Activated CD8-positive, alpha-beta memory T cell treated with anti-CD3 and anti-CD28 coated beads, Interleukin-2, amount 10 ng/mL, durations not matched to agents 7 days and 5 days (primary cell): ENCODE results near the gene ACSM3. TPM values are rescaled to one million over a fixed set of nuclear protein-coding genes. Genes with fewer than 3 reads are reported as not detected.

Experiments used
- ATAC-seq: fragments of 150-1000 bp; cut with Tn5 transposase; one replicate; pipeline ENCODE4 v1.10.0; 2021; ENCODE audit warnings: moderate library complexity
- CTCF ChIA-PET: fragments of 350-600 bp; sonication (Branson Sonifier 250); formaldehyde crosslinking; loops from one replicate; lab custom pipeline; 2021; ENCODE audit warnings: antibody characterized with exemption; lab: Charles Lee
- DNase-seq: peaks from one replicate; pipeline ENCODE4 v3.0.0-alpha.2; 2020
- H3K27ac Mint-ChIP-seq: one replicate; pipeline ENCODE4 v1.8.0; 2021; ENCODE audit warnings: mild to moderate bottlenecking, mixed read lengths
- H3K27me3 Mint-ChIP-seq: one replicate; pipeline ENCODE4 v1.8.0; 2021; ENCODE audit warnings: mixed read lengths
- H3K36me3 Mint-ChIP-seq: one replicate; pipeline ENCODE4 v1.8.0; 2021; ENCODE audit warnings: mild to moderate bottlenecking, mixed read lengths
- H3K4me1 Mint-ChIP-seq: one replicate; pipeline ENCODE4 v1.8.0; 2021; ENCODE audit warnings: mixed read lengths
- H3K4me3 Mint-ChIP-seq: one replicate; pipeline ENCODE4 v1.8.0; 2021; ENCODE audit warnings: mild to moderate bottlenecking, moderate library complexity, mixed read lengths
- H3K9me3 Mint-ChIP-seq: one replicate; pipeline ENCODE4 v1.8.0; 2022; ENCODE audit warnings: low read depth, mixed read lengths
- total RNA-seq, 2 experiments: library from RNA; stranded (reverse); gene quantifications; one replicate each; pipeline ENCODE4 v1.2.3, GENCODE V29; 2021

The ACSM3 gene
- total RNA-seq, 2 experiments from 2014 or later, result 9.4 to 10.1 TPM

DNA sequence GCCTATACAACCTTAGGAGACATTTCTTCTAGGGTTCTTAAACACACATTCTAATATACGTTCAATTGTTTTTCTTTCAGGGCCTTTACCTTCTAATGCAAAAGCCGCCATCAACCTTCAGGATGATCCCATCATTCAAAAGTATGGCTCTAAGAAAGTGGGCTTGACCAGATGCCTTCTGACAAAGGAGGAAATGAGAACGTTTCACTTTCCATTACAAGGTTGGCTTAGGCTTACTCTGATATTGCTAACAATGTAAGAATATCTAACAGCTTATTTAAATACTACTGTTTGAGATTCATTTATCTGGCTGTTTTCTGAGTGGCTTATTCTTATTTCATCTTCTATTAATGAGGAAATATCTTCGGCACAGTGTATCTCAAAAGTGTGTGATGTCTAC lies 57.9 kb downstream of the ACSM3 start:
- CTCF ChIA-PET, result no interaction called here
- no peak overlapping the region for H3K4me3 Mint-ChIP-seq

GRCh38 chr16:20822521-20823325 lies 58.9 kb downstream of the ACSM3 start:
- Mint-ChIP-seq H3K4me1 (peaks cover 18% of the 10 kb centered on the region), H3K4me3 (no peak overlapping the region), H3K36me3 (peaks cover 60% of the 10 kb centered on the region), H3K27me3 (no peaks in the 10 kb centered on the region), H3K9me3 (no peaks in the 10 kb centered on the region), H3K27ac (peak overlapping the region; percentile 64)
- ATAC-seq (peak; percentile 33), DNase-seq (no peak)
- CTCF ChIA-PET, result no interaction called here

More for the DNA sequence above, 57.9 kb downstream of the ACSM3 start:
- Mint-ChIP-seq H3K36me3 (peaks cover 63% of the 10 kb centered on the region), H3K4me1 (peaks cover 18% of the 10 kb centered on the region), H3K27me3 (no peaks in the 10 kb centered on the region), H3K9me3 (no peaks in the 10 kb centered on the region), H3K27ac (no peak overlapping the region)
- no peak for DNase-seq
- ATAC-seq, result no peak

DNA sequence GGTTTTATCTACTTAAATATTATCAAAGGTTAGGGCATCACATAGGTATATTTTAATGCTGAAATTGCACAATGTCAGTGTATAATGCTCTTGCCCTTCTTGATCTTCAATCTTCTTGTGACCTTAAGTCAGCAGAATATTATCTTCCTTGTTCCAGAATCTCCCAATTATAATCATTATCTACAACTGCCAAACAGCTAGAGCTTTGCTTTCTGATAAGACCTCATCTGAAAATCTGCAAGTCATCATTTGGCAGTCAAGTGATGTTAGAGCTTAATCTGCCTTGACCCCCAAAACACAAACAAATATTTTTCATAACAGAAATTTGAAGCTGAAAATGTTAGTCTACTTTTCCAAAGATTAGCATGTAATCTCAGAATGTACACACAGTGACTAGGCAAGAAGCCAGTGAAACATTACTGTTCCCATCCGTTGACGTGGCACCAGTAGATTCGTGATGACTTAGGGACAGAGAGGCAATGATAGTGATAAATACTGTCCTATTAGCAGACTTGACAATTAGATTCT lies 62.3 kb downstream of the ACSM3 start:
- H3K27ac Mint-ChIP-seq, result no peak overlapping the region
- peaks cover 43% of the 10 kb centered on the region for H3K36me3 Mint-ChIP-seq
- H3K27me3 Mint-ChIP-seq, result no peaks in the 10 kb centered on the region
- CTCF ChIA-PET, result interaction anchor here (1.0 to 1.6 kb wide), 3 partner anchors 19 to 26 kb away, joined by 3 to 6 read pairs (median 3); partner anchors contain the start of genes ERI2 and REXO5
- no peak for ATAC-seq
- no peak overlapping the region for H3K4me3 Mint-ChIP-seq
- peaks cover 15% of the 10 kb centered on the region for H3K4me1 Mint-ChIP-seq
- DNase-seq, result no peak
- no peaks in the 10 kb centered on the region for H3K9me3 Mint-ChIP-seq

DNA sequence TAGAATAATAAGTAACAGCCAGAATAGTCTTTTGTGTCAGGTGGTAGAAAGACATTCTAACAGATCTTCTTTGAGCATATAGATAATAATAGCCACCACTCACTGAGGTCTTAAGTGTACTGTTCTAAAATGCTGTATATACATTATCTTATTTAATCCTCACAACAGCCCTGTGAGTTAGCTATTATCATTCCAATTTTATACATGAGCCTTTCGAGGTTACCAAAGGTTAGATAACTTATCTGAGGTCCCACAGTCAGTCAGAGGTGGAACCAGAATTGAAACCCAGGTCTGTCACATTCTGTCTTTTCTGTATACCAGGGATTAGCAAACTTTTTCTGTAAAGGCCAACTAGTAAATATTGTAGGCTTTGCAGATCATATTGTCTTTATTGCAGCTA lies 65.7 kb downstream of the ACSM3 start:
- CTCF ChIA-PET, result interaction anchor here (0.6 to 2.0 kb wide), 3 partner anchors 10 to 302 kb away, joined by 4 to 5 read pairs (median 5); no protein-coding TSS in a partner anchor

DNA sequence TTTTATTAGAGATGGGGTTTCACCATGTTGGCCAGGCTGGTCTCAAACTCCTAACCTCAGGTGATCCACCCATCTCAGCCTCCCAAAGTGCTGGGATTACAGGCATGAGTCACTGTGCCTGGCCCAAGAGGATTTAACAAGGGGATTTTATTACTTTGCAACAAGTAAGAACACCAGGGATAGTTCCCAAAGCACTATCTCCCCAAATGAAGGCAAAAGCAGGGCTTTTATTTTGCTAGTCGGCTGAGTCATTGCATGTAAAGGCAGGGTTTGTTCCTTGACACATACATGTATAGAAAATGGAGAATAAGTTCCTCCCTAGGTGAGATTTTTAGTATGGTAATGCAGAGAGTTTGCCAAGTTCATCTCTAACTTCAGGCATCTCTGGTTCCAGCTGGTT lies 66.6 kb downstream of the ACSM3 start:
- no peaks in the 10 kb centered on the region for H3K4me1 Mint-ChIP-seq
- no peak for ATAC-seq
- H3K9me3 Mint-ChIP-seq, result no peaks in the 10 kb centered on the region
- H3K27ac Mint-ChIP-seq, result no peak overlapping the region
- CTCF ChIA-PET, result interaction anchor here (0.5 to 2.0 kb wide), 3 partner anchors 11 to 58 kb away, joined by 3 to 5 read pairs (median 4); no protein-coding TSS in a partner anchor
- DNase-seq, result no peak
- H3K27me3 Mint-ChIP-seq, result no peaks in the 10 kb centered on the region
- peaks cover 48% of the 10 kb centered on the region for H3K36me3 Mint-ChIP-seq
- H3K4me3 Mint-ChIP-seq, result no peak overlapping the region

More for the DNA sequence above, 65.7 kb downstream of the ACSM3 start:
- ATAC-seq, result no peak
- peaks cover 42% of the 10 kb centered on the region for H3K36me3 Mint-ChIP-seq
- H3K4me1 Mint-ChIP-seq, result no peaks in the 10 kb centered on the region
- H3K9me3 Mint-ChIP-seq, result no peaks in the 10 kb centered on the region
- H3K4me3 Mint-ChIP-seq, result no peak overlapping the region
- no peak for DNase-seq
- no peaks in the 10 kb centered on the region for H3K27me3 Mint-ChIP-seq
- H3K27ac Mint-ChIP-seq, result no peak overlapping the region

DNA sequence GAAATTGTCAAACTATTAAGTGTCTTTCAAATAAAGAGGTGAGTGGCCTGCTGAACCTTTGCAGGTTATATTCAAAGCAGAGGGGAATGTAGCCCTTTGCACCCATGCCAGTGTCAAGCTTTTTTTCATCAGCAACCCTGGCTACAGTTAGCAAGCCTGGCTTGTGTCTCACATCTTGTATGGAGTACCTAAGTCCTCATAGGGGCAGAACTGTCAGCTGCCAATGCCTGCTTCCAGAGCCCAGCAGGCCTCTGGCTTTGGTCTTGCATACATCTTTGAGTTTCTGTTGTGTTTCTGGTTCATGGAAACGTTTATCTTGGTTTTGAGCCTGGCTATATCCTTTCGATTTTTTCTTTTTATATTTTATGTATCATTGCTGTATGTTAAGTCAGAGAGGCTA lies 69.3 kb downstream of the ACSM3 start:
- H3K9me3 Mint-ChIP-seq, result peaks cover 7% of the 10 kb centered on the region
- CTCF ChIA-PET, result interaction anchor here (1.2 kb wide), 1 partner anchor 14 kb away, joined by 3 read pairs; no protein-coding TSS in a partner anchor
- no peak overlapping the region for H3K27ac Mint-ChIP-seq
- DNase-seq (no peak), ATAC-seq (no peak)
- H3K36me3 Mint-ChIP-seq, result peaks cover 64% of the 10 kb centered on the region
- no peaks in the 10 kb centered on the region for H3K27me3 Mint-ChIP-seq
- H3K4me1 Mint-ChIP-seq, result no peaks in the 10 kb centered on the region
- H3K4me3 Mint-ChIP-seq, result no peak overlapping the region

- peaks cover 88% of the 10 kb centered on the region for H3K36me3 Mint-ChIP-seq
- peaks cover 7% of the 10 kb centered on the region for H3K9me3 Mint-ChIP-seq
Measured at GRCh38 chr16:20838240-20838639, 74.4 kb downstream of the ACSM3 start.

DNA sequence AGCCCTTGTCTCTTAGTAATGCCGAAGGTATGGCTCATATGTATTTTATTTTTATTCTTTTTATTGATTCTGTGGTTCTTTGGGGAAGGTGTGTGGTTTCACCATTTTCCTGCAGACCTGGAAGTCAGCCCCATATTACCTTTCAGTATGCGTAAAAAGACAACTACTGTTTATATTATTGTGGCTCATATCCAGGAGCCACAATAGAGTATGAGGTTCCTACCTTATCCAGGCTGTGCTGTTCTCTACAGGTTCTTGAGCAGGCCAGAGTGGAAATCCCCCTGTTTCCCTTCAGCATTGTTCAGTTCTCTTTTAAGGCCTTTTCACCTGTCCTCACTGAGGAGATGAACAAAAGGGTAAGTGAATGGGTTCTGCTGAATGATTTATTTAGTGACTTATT lies 75.7 kb downstream of the ACSM3 start:
- DNase-seq, result no peak
- peaks cover 11% of the 10 kb centered on the region for H3K4me1 Mint-ChIP-seq
- H3K4me3 Mint-ChIP-seq, result no peak overlapping the region
- peaks cover 83% of the 10 kb centered on the region for H3K36me3 Mint-ChIP-seq
- ATAC-seq, result no peak
- H3K27ac Mint-ChIP-seq, result no peak overlapping the region
- H3K27me3 Mint-ChIP-seq, result no peaks in the 10 kb centered on the region
- H3K9me3 Mint-ChIP-seq, result peaks cover 7% of the 10 kb centered on the region
- CTCF ChIA-PET, result no interaction called here

More at GRCh38 chr16:20838240-20838639, 74.4 kb downstream of the ACSM3 start:
- CTCF ChIA-PET, result no interaction called here
- H3K4me3 Mint-ChIP-seq, result no peak overlapping the region
- no peak overlapping the region for H3K27ac Mint-ChIP-seq
- H3K4me1 Mint-ChIP-seq, result peaks cover 4% of the 10 kb centered on the region
- no peak for ATAC-seq
- H3K27me3 Mint-ChIP-seq, result no peaks in the 10 kb centered on the region
- DNase-seq, result no peak

DNA sequence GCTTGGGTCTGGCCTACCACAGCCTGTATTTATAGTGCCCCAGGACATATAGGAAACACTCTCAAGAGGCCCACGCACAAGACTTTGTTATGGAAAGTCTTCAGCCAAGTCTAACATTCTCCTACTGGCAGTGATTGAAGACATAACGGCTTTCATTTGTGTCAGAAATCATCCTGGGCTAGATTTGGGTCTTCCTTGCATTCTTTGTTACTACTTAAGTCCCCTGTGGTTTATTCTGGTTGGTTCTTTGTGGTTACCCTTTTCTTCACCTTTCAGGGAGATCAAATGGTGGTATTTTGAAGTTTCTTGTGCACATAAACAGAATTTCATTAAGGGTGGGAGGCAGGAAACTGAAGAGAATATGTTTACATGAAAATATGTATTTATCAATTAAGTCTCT lies 80.2 kb downstream of the ACSM3 start:
- H3K36me3 Mint-ChIP-seq, result peaks cover 55% of the 10 kb centered on the region
- H3K4me3 Mint-ChIP-seq, result no peak overlapping the region
- no peaks in the 10 kb centered on the region for H3K27me3 Mint-ChIP-seq
- H3K27ac Mint-ChIP-seq, result peak overlapping the region; percentile 75
- H3K9me3 Mint-ChIP-seq, result no peaks in the 10 kb centered on the region
- CTCF ChIA-PET, result interaction anchor here (0.5 to 1.4 kb wide), 5 partner anchors 11 to 252 kb away, joined by 3 to 4 read pairs (median 3); no protein-coding TSS in a partner anchor
- ATAC-seq (peak; percentile 29), DNase-seq (no peak)
- peaks cover 42% of the 10 kb centered on the region for H3K4me1 Mint-ChIP-seq

- H3K9me3 Mint-ChIP-seq, result no peaks in the 10 kb centered on the region
Measured at GRCh38 chr16:20844588-20844987, 80.8 kb downstream of the ACSM3 start.

GRCh38 chr16:20846030-20846429 lies 82.2 kb downstream of the ACSM3 start:
- Mint-ChIP-seq H3K27me3 (no peaks in the 10 kb centered on the region), H3K36me3 (peaks cover 42% of the 10 kb centered on the region), H3K4me3 (no peak overlapping the region), H3K9me3 (no peaks in the 10 kb centered on the region), H3K27ac (no peak overlapping the region), H3K4me1 (peaks cover 50% of the 10 kb centered on the region)
- ATAC-seq, result no peak
- DNase-seq, result no peak
- CTCF ChIA-PET, result interaction anchor here (0.7 to 8.8 kb wide), 3 partner anchors 26 to 237 kb away, joined by 3 to 87 read pairs (median 3); no protein-coding TSS in a partner anchor

More at GRCh38 chr16:20844588-20844987, 80.8 kb downstream of the ACSM3 start:
- H3K36me3 Mint-ChIP-seq, result peaks cover 51% of the 10 kb centered on the region
- no peak overlapping the region for H3K4me3 Mint-ChIP-seq
- H3K4me1 Mint-ChIP-seq, result peaks cover 41% of the 10 kb centered on the region
- DNase-seq (no peak), ATAC-seq (peak; percentile 51)
- CTCF ChIA-PET, result interaction anchor here (0.5 to 1.4 kb wide), 4 partner anchors 11 to 252 kb away, joined by 3 to 4 read pairs (median 3); no protein-coding TSS in a partner anchor
- no peaks in the 10 kb centered on the region for H3K27me3 Mint-ChIP-seq
- peak overlapping the region; percentile 75 for H3K27ac Mint-ChIP-seq

GRCh38 chr16:20846551-20846950 lies 82.7 kb downstream of the ACSM3 start:
- Mint-ChIP-seq H3K4me1 (peaks cover 51% of the 10 kb centered on the region), H3K9me3 (no peaks in the 10 kb centered on the region), H3K27me3 (no peaks in the 10 kb centered on the region), H3K27ac (peak overlapping the region; percentile 1), H3K4me3 (no peak overlapping the region), H3K36me3 (peaks cover 39% of the 10 kb centered on the region)
- no peak for DNase-seq
- ATAC-seq, result no peak
- CTCF ChIA-PET, result interaction anchor here (1.2 to 8.8 kb wide), 4 partner anchors 14 to 236 kb away, joined by 3 to 87 read pairs (median 5); no protein-coding TSS in a partner anchor
